ENCODE measurements around the gene PHEX. TPM values are rescaled to one million over a fixed set of nuclear protein-coding genes. Genes with fewer than 3 reads are reported as not detected.

The PHEX gene
- total RNA-seq, 2 donors from 2014 or later: not detected

DNA sequence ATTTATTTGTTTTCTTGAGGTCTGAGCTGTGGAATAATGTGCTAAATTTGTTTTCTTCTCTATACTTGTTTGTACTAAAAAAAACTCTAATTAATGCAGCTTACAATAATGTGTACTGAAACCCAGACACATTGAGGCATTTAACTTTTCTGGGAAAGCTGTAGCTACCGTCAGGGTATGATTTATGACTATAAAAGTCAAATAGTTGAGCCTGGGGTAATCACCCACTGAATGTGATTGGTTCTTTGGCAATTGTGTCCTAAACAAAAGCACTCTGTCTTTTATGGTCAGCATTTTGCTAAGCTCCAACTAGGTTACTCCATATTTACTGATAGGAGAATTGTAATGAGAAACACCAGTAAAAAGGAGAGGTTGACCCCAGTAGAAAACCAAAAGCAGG, 174.7 kb downstream of the PHEX start:
- H3K9me3 ChIP-seq: no peaks in the 10 kb centered on the region
- H3K4me3 ChIP-seq: no peak overlapping the region
- DNase-seq (no peak), ATAC-seq (no peak)
- H3K27ac ChIP-seq: no peak overlapping the region
- no peaks in the 10 kb centered on the region for H3K36me3 ChIP-seq (replicated peaks in 1 of 2; ENCODE audit: insufficient read depth in 1 of 2, low read depth in 2 of 2)
- intact Hi-C loops (cut with DNase I): no loop called here
- 50% methylated on average over 1 of the region's 1 CpG for WGBS, 2 donors
- H3K27me3 ChIP-seq: no peaks in the 10 kb centered on the region
- no peak for TF ChIP-seq POLR2A (IDR thresholded peaks at IDR 0.05)
- TF ChIP-seq, protein P1, sequence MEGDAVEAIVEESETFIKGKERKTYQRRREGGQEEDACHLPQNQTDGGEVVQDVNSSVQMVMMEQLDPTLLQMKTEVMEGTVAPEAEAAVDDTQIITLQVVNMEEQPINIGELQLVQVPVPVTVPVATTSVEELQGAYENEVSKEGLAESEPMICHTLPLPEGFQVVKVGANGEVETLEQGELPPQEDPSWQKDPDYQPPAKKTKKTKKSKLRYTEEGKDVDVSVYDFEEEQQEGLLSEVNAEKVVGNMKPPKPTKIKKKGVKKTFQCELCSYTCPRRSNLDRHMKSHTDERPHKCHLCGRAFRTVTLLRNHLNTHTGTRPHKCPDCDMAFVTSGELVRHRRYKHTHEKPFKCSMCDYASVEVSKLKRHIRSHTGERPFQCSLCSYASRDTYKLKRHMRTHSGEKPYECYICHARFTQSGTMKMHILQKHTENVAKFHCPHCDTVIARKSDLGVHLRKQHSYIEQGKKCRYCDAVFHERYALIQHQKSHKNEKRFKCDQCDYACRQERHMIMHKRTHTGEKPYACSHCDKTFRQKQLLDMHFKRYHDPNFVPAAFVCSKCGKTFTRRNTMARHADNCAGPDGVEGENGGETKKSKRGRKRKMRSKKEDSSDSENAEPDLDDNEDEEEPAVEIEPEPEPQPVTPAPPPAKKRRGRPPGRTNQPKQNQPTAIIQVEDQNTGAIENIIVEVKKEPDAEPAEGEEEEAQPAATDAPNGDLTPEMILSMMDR (IDR thresholded peaks at IDR 0.05): no peak
- H3K4me1 ChIP-seq: no peaks in the 10 kb centered on the region

DNA sequence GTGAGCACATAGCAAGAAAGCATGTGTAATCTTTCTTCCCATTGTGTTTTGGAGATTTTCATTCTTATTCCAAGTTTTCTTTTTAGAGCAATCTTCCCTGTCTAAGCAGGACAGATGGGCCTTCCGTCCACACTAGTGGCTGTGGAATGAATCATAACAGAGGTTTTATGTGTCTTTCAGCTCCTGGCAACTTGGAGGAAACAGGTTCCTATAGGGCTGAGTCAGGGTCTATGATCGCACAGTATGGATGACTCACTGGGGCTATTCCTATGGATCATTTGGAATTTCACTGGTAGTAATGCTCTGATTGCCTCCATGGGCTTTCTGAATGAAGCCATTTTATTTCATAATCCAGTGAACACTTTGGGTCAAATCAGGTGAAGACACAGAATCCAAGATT, 188.8 kb downstream of the PHEX start:
- ATAC-seq (no peak), DNase-seq (no peak)
- intact Hi-C loops (cut with DNase I): no loop called here
- Histone ChIP-seq H3K27me3 (no peaks in the 10 kb centered on the region), H3K4me3 (no peak overlapping the region), H3K27ac (no peak overlapping the region), H3K4me1 (no peaks in the 10 kb centered on the region), H3K9me3 (no peaks in the 10 kb centered on the region), H3K36me3 (replicated peaks in 1 of 2; ENCODE audit: insufficient read depth in 1 of 2, low read depth in 2 of 2) (no peaks in the 10 kb centered on the region)
- WGBS, 2 donors: 73 to 74% methylated on average over 2 of the region's 2 CpGs
- TF ChIP-seq, protein P1 (IDR thresholded peaks at IDR 0.05): no peak
- TF ChIP-seq POLR2A (IDR thresholded peaks at IDR 0.05): no peak

DNA sequence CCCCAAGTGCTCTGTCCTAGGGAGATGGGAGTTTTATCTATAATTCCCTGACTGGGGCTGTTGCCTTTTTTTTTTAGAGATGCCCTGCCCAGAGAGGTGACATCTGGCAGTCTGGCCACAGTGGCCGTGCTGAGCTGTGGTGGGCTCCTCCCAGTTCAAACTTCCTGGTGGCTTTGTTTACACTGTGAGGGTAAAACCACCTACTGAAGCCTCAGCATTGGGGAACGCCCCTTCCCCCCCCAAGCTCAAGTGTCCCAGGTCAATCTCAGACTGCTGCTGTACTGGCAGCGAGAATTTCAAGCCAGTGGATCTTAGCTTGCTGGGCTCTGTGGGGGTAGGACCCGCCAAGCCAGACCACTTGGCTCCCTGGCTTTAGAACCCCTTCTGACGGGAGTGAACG, 202.3 kb downstream of the PHEX start:
- TF ChIP-seq, protein P1 (IDR thresholded peaks at IDR 0.05): no peak
- no peak for TF ChIP-seq POLR2A (IDR thresholded peaks at IDR 0.05)
- DNase-seq: no peak
- Histone ChIP-seq H3K27me3 (no peaks in the 10 kb centered on the region), H3K27ac (no peak overlapping the region), H3K4me3 (no peak overlapping the region), H3K4me1 (no peaks in the 10 kb centered on the region), H3K36me3 (replicated peaks in 1 of 2; ENCODE audit: insufficient read depth in 1 of 2, low read depth in 2 of 2) (no peaks in the 10 kb centered on the region), H3K9me3 (no peaks in the 10 kb centered on the region)
- WGBS, 2 donors: 74% methylated on average over 4 of the region's 6 CpGs; no CpG with 5 or more reads in 1 of the 2 donors
- intact Hi-C loops (cut with DNase I): no loop called here
- no peak for ATAC-seq

DNA sequence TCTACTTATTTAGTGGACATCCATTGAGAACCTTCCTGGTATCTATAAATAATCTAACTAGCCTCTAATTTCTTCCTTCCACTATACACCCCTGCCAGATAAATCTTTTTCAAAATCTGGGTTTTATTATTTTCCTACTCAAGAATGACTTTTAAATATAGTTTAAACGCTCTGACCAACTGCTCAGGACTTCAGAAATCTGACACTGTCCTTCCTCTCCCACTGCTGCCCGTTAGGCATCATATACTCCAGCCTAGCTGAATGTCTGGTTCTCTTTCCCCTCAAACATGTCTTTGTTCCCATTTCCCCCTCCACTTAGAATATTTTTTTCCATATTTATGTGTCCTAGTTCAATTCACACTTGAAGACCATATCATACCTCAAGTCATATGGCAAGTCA, 205.4 kb downstream of the PHEX start:
- no peaks in the 10 kb centered on the region for H3K27me3 ChIP-seq
- DNase-seq: no peak

DNA sequence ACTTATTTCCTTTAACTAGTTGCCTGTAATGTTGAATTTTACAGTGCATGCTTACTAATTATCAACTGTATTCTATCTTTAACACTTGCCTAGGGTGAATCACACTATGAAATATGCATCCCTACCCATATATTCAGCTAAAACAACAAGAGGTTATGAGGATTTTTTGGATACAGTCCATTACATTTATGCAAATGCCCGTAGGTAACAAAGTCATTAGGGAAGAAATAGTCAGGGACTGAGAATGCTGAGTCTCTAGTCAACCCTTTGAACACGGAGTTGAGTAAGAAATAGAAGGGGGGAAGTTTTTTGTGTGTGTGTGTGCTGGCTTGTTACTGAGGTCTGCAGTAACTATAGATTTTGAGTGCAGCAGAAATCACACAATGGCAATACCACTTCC, 214.5 kb downstream of the PHEX start:
- Histone ChIP-seq H3K4me1 (no peaks in the 10 kb centered on the region), H3K4me3 (no peak overlapping the region), H3K9me3 (no peaks in the 10 kb centered on the region), H3K27ac (no peak overlapping the region), H3K36me3 (replicated peaks in 1 of 2; ENCODE audit: insufficient read depth in 1 of 2, low read depth in 2 of 2) (no peaks in the 10 kb centered on the region), H3K27me3 (no peaks in the 10 kb centered on the region)
- DNase-seq: no peak
- intact Hi-C loops (cut with DNase I): no loop called here
- no peak for ATAC-seq
- 48 to 80% methylated on average over 2 of the region's 2 CpGs for WGBS, 2 donors
- TF ChIP-seq, protein P1 (IDR thresholded peaks at IDR 0.05): no peak
- TF ChIP-seq POLR2A (IDR thresholded peaks at IDR 0.05): no peak

More for the DNA sequence above, 205.4 kb downstream of the PHEX start:
- Histone ChIP-seq H3K4me1 (no peaks in the 10 kb centered on the region), H3K9me3 (no peaks in the 10 kb centered on the region), H3K27ac (no peak overlapping the region), H3K36me3 (replicated peaks in 1 of 2; ENCODE audit: insufficient read depth in 1 of 2, low read depth in 2 of 2) (no peaks in the 10 kb centered on the region), H3K4me3 (no peak overlapping the region)
- no peak for ATAC-seq
- WGBS, 2 donors: 61 to 62% methylated on average over 2 of the region's 2 CpGs
- intact Hi-C loops (cut with DNase I): no loop called here
- TF ChIP-seq POLR2A (IDR thresholded peaks at IDR 0.05): no peak
- TF ChIP-seq, protein P1 (IDR thresholded peaks at IDR 0.05): no peak

All from body of pancreas (tissue), 4 donors.